K562 (cell line): Measurements from ENCODE around the gene TUBB1. TPM values are rescaled to one million over a fixed set of nuclear protein-coding genes. Genes with fewer than 3 reads are reported as not detected.

ENCODE experiments used
- ATAC-seq: fragments of 200-7000 bp; cut with Tn5 transposase; 3 replicates; pipeline ENCODE4 v1.9.1; 2020; ENCODE audit warnings: moderate library complexity
- BruUV-seq: library from RNA; stranded (reverse); fragments of 400-500 nt; replicated peaks from 2 replicates; lab custom pipeline; 2021; lab: Mats Ljungman, UMichigan
- CTCF ChIA-PET: fragments of 300-600 bp; formaldehyde crosslinking; extraction: SDS; loops from one replicate; lab custom pipeline; 2021; ENCODE audit warnings: low intra/inter-chr PET ratio; lab: Yijun Ruan, JAX
- POLR2A ChIA-PET: fragments of 300-600, 350-650 bp; sonication (Branson Sonifier 250); formaldehyde crosslinking; extraction: SDS; loops from one replicate; lab custom pipeline; 2021; ENCODE audit warnings: antibody characterized with exemption, inconsistent platforms; lab: Yijun Ruan, JAX
- DNase-seq, 4 experiments: peaks; one replicate each; pipeline versions ENCODE4 v3.0.0 to v3.0.0-alpha.2; 2011 to 2018; ENCODE audit warnings: low spot score in 3 of 4, mixed read lengths in 3 of 4; ENCODE audit errors: extremely low read depth in 1 of 4
- FAIRE-seq: peaks from 2 replicates; lab custom pipeline; 2011; peaks lifted over from hg19 to GRCh38; lab: Jason Lieb, UNC
- H2AFZ ChIP-seq: 2 replicates; pipeline ENCODE4 v1.6.0; 2011; ENCODE audit warnings: low read depth, low read length, control low read depth, inconsistent platforms
- H3K27ac ChIP-seq: fragments of 200-600 bp; 3 replicates; pipeline ENCODE4 v1.8.0; 2011; ENCODE audit warnings: low read depth, mild to moderate bottlenecking, control low read depth, inconsistent platforms, low read length, moderate library complexity, mixed read lengths; ENCODE audit errors: extremely low read depth
- H3K27me3 ChIP-seq, 2 experiments: fragments of 300-600 bp in 1 of 2; 2 replicates in 1 of 2; 3 replicates in 1 of 2; pipeline versions ENCODE4 v1.6.0 to v1.8.0; 2011; ENCODE audit warnings: inconsistent platforms in 2 of 2, low read length in 2 of 2, mild to moderate bottlenecking in 1 of 2, mixed read lengths in 1 of 2, moderate library complexity in 1 of 2; ENCODE audit not compliant: control insufficient read depth in 2 of 2, insufficient read depth in 2 of 2
- H3K36me3 ChIP-seq: fragments of 300-600 bp; 3 replicates; pipeline ENCODE4 v1.8.0; 2011; ENCODE audit warnings: mild to moderate bottlenecking, low read length, inconsistent platforms; ENCODE audit not compliant: control insufficient read depth, insufficient read depth
- H3K4me1 ChIP-seq, 2 experiments: fragments of 200-600 bp in 1 of 2; replicated peaks in 1 of 2; 2 replicates in 1 of 2; 3 replicates in 1 of 2; pipeline versions ENCODE4 v1.5.1 to v1.8.0; 2011; ENCODE audit warnings: inconsistent platforms in 2 of 2, low read length in 2 of 2, mild to moderate bottlenecking in 1 of 2, mixed read lengths in 1 of 2, moderate library complexity in 1 of 2; ENCODE audit not compliant: control insufficient read depth in 2 of 2, insufficient read depth in 2 of 2
- H3K4me2 ChIP-seq: 2 replicates; pipeline ENCODE4 v1.6.1; 2011; ENCODE audit warnings: low read length, control low read depth, inconsistent platforms, mixed read lengths; ENCODE audit not compliant: insufficient read depth
- H3K4me3 ChIP-seq: fragments of 200-600 bp; sonication (generic), shearing (Covaris generic); 2 replicates; pipeline ENCODE4 v1.5.1; 2016; ENCODE audit warnings: control low read depth, inconsistent platforms
- H3K79me2 ChIP-seq: fragments of 200-600 bp; 3 replicates; pipeline ENCODE4 v1.8.0; 2011; ENCODE audit warnings: low read length, inconsistent platforms; ENCODE audit not compliant: control insufficient read depth, insufficient read depth
- H3K9ac ChIP-seq, 2 experiments: 2 replicates each; pipeline versions ENCODE4 v1.6.0 to v1.6.1; 2011; ENCODE audit warnings: low read depth in 2 of 2, low read length in 2 of 2, control low read depth in 1 of 2, inconsistent platforms in 1 of 2, mild to moderate bottlenecking in 1 of 2, mixed read lengths in 1 of 2; ENCODE audit not compliant: insufficient read depth in 1 of 2
- H3K9me1 ChIP-seq: one replicate; pipeline ENCODE4 v1.6.0; 2011; ENCODE audit warnings: inconsistent platforms, mild to moderate bottlenecking, low read length, moderate library complexity; ENCODE audit not compliant: control insufficient read depth, insufficient read depth
- H3K9me3 ChIP-seq: replicated peaks from 2 replicates; pipeline ENCODE4 v1.5.1; 2011; ENCODE audit warnings: low read depth, low read length, inconsistent platforms; ENCODE audit not compliant: control insufficient read depth, insufficient read depth
- H4K20me1 ChIP-seq: replicated peaks from 2 replicates; pipeline ENCODE4 v1.6.1; 2011; ENCODE audit warnings: low read length, inconsistent platforms, mixed read lengths; ENCODE audit not compliant: control insufficient read depth, insufficient read depth
- CCNT2 ChIP-seq: IDR thresholded peaks from 2 replicates; pipeline ENCODE4 v1.6.1; 2011; ENCODE audit warnings: borderline replicate concordance, low read depth, mild to moderate bottlenecking, moderate library complexity, mixed read lengths, low read length; ENCODE audit not compliant: insufficient read length; ENCODE audit errors: extremely low read depth
- CHD1 ChIP-seq: fragments of 200-600 bp; sonication (generic); IDR thresholded peaks from one replicate; pipeline ENCODE4 v1.6.1; 2012; ENCODE audit warnings: mild to moderate bottlenecking, moderate library complexity, low read length, inconsistent platforms
- ESRRB ChIP-seq: fragments of 250-450 bp; sonication (Bioruptor Pico); IDR thresholded peaks from 2 replicates; pipeline ENCODE4 v1.5.0; 2020; ENCODE audit warnings: mild to moderate bottlenecking, moderate library complexity, borderline replicate concordance
- KLF6 ChIP-seq: fragments of 250-450 bp; sonication (Bioruptor Pico); IDR thresholded peaks from 2 replicates; pipeline ENCODE4 v1.4.0; 2020; ENCODE audit warnings: mild to moderate bottlenecking, moderate library complexity, borderline replicate concordance
- L3MBTL2 ChIP-seq: fragments of 450-650 bp; IDR thresholded peaks from 2 replicates; pipeline ENCODE4 v1.6.1; 2016; ENCODE audit warnings: mild to moderate bottlenecking, moderate library complexity
- SRSF1 ChIP-seq: fragments of 200-400 bp; formaldehyde crosslinking; IDR thresholded peaks from 2 replicates; pipeline ENCODE4 v1.6.1; 2017; ENCODE audit warnings: mild to moderate bottlenecking, low read depth, low read length, moderate library complexity
- TEAD1 ChIP-seq, 2 experiments: fragments of 450-650 bp in 1 of 2; sonication (generic) in 1 of 2; formaldehyde crosslinking; IDR thresholded peaks; 2 replicates each; pipeline versions ENCODE4 v1.4.0 to v1.8.0; 2020 to 2022; ENCODE audit warnings: mild to moderate bottlenecking in 2 of 2, missing genetic modification reagents in 1 of 2
- ZBTB5 ChIP-seq: fragments of 450-650 bp; IDR thresholded peaks from 2 replicates; pipeline ENCODE4 v1.6.1; 2017; ENCODE audit warnings: antibody characterized with exemption
- ZNF584 ChIP-seq: fragments of 200-800 bp; sonication (Bioruptor generic); IDR thresholded peaks from 2 replicates; pipeline ENCODE4 v1.6.1; 2016; ENCODE audit warnings: low read depth, mild to moderate bottlenecking, missing genetic modification characterization, missing compliant biosample characterization
- ZNF778 ChIP-seq: fragments of 450-650 bp; formaldehyde crosslinking; IDR thresholded peaks from 2 replicates; pipeline ENCODE4 v1.4.0; 2020; ENCODE audit warnings: mild to moderate bottlenecking, moderate library complexity
- WGBS: fragments of 100-300 bp; shearing (Covaris generic); methylation state at CpG from one replicate; pipeline ENCODE4 v1.1.6; 2016; ENCODE audit warnings: low coverage, mixed read lengths; ENCODE audit not compliant: insufficient coverage; ENCODE audit errors: missing lambda C conversion rate; 5-methylcytosine and 5-hydroxymethylcytosine counted together
- in situ Hi-C: fragments of 300-500 bp; cut with MboI; formaldehyde crosslinking; loops from 4 replicates; pipeline ENCODE4 v1.15.0; 2018; ENCODE audit warnings: inconsistent platforms, mixed read lengths
- intact Hi-C: fragments of 100-400 bp; cut with micrococcal nuclease; formaldehyde crosslinking; loops from 2 replicates; pipeline ENCODE4 v1.14.2; 2022
- polyA plus RNA-seq, 8 experiments: library from polyadenylated mRNA; depleted of rRNA in 4 of 8; stranded (reverse) in 5 of 8; unstranded in 3 of 8; fragments of >200 nt; fragmentation: Nextera tagmentation in 2 of 8; fragmentation: Illumina TruSeq in 1 of 8; extraction: Ambion mirVana in 2 of 8; extraction: Trizol in 1 of 8; gene quantifications; 2 replicates each; pipeline versions ENCODE4 v1.2.1 to v1.2.3, GENCODE V29; 2011 to 2014; ENCODE audit warnings: inconsistent platforms in 1 of 8, missing spikeins in 1 of 8
- total RNA-seq, 7 experiments: library from RNA; depleted of rRNA in 6 of 7; stranded (reverse); fragments of >200 nt in 6 of 7; fragmentation: Illumina TruSeq in 2 of 7; extraction: Trizol in 2 of 7; gene quantifications; 2 replicates each; pipeline versions ENCODE4 v1.2.1 to v1.2.3, GENCODE V29; 2011 to 2021; ENCODE audit warnings: low replicate concordance in 1 of 7
- TF ChIP-seq, protein P1 (sequence below): sonication (generic); IDR thresholded peaks from 2 replicates; pipeline ENCODE4 v1.6.1; 2016
- TF ChIP-seq, protein P2 (sequence below), 2 experiments: fragments of 450-650 bp in 1 of 2; sonication (generic) in 1 of 2; formaldehyde crosslinking in 1 of 2; IDR thresholded peaks in 1 of 2; conservative IDR thresholded peaks in 1 of 2; 2 replicates each; pipeline versions ENCODE4 v1.6.1 to v1.8.1; 2016 to 2023; ENCODE audit warnings: mild to moderate bottlenecking in 2 of 2, moderate library complexity in 2 of 2, inconsistent platforms in 1 of 2, missing genetic modification reagents in 1 of 2
- TF ChIP-seq, protein P3 (sequence below): fragments of 450-650 bp; formaldehyde crosslinking; IDR thresholded peaks from 2 replicates; pipeline ENCODE4 v1.4.0; 2022; ENCODE audit warnings: missing genetic modification characterization
- TF ChIP-seq, protein P4 (sequence below): fragments of 250-450 bp; sonication (Bioruptor Pico); IDR thresholded peaks from 2 replicates; pipeline ENCODE4 v1.8.0; 2022; ENCODE audit warnings: moderate library complexity, mild to moderate bottlenecking, inconsistent platforms

The TUBB1 gene
- total and polyA plus RNA-seq, 9 of the 15 experiments (the other 6 are each of a cell fraction or from before 2014, with no cell fraction given), result 1.5 to 3.9 (median 2.4) TPM

GRCh38 chr20:59020938-59021551 is 1.8 kb downstream of the TUBB1 start:
- in situ Hi-C loops (no loop called here), intact Hi-C loops (no loop called here)
- H3K27ac ChIP-seq, result peak overlapping the region; percentile 96
- H3K27me3 ChIP-seq, result no peaks in the 10 kb centered on the region
- 0% methylated on average over 5 of the region's 5 CpGs for WGBS
- peak overlapping the region; percentile 34; the same call in 1 of the 2 replicates for H2AFZ ChIP-seq
- H3K9me1 ChIP-seq, result no peaks in the 10 kb centered on the region
- H3K9me3 ChIP-seq, result no peaks in the 10 kb centered on the region
- H3K4me1 ChIP-seq, result peaks cover 48 to 55% of the 10 kb centered on the region in 2 experiments
- ATAC-seq (peak; percentile 86), DNase-seq (peak; percentile 58 to 94 (median 72)), FAIRE-seq (peak; percentile 98)
- no peaks in the 10 kb centered on the region; the same call in 1 of the 2 replicates for H4K20me1 ChIP-seq
- CTCF ChIA-PET, result no interaction called here
- peak overlapping the region in 1 of 2 experiments; percentile 80; a peak in 2 of 4 replicates for H3K9ac ChIP-seq
- peak overlapping the region; percentile 32; the same call in 1 of the 2 replicates for H3K4me3 ChIP-seq
- peak overlapping the region; percentile 83 for H3K4me2 ChIP-seq
- H3K36me3 ChIP-seq, result peaks cover 48% of the 10 kb centered on the region
- no TSS peak for BruUV-seq
- peaks cover 68% of the 10 kb centered on the region for H3K79me2 ChIP-seq
- POLR2A ChIA-PET, result interaction anchor here (0.9 to 4.5 kb wide), 5 partner anchors 11 to 62 kb away, joined by 3 to 31 read pairs (median 3); partner anchors contain the start of gene ATP5F1E
- TF ChIP-seq CCNT2 (peak; percentile 74), ESRRB (CRISPR knock-in tag) (no peak), CHD1 (no peak), ZNF778 (no peak), L3MBTL2 (0 out of 2 replicates have a peak, but pooled peaks have one; percentile 18), KLF6 (no peak), ZBTB5 (no peak), ZNF584 (CRISPR knock-in tag) (no peak), TEAD1 (CRISPR knock-in tag; IDR thresholded peaks at IDR 0.05) (peak in 1 of 2 experiments; percentile 36; a peak in 1 of 4 replicates), SRSF1 (no peak)
- TF ChIP-seq, protein P1, sequence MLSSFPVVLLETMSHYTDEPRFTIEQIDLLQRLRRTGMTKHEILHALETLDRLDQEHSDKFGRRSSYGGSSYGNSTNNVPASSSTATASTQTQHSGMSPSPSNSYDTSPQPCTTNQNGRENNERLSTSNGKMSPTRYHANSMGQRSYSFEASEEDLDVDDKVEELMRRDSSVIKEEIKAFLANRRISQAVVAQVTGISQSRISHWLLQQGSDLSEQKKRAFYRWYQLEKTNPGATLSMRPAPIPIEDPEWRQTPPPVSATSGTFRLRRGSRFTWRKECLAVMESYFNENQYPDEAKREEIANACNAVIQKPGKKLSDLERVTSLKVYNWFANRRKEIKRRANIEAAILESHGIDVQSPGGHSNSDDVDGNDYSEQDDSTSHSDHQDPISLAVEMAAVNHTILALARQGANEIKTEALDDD, result peak; percentile 81; the same call in 1 of the 2 replicates
- TF ChIP-seq, protein P2, sequence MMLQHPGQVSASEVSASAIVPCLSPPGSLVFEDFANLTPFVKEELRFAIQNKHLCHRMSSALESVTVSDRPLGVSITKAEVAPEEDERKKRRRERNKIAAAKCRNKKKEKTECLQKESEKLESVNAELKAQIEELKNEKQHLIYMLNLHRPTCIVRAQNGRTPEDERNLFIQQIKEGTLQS (IDR thresholded peaks at IDR 0.05), result peak; percentile 91
- TF ChIP-seq, protein P2 (CRISPR knock-in tag; conservative IDR thresholded peaks at IDR 0.05), result peak; percentile 74; the same call in 1 of the 2 replicates
- TF ChIP-seq, protein P3, sequence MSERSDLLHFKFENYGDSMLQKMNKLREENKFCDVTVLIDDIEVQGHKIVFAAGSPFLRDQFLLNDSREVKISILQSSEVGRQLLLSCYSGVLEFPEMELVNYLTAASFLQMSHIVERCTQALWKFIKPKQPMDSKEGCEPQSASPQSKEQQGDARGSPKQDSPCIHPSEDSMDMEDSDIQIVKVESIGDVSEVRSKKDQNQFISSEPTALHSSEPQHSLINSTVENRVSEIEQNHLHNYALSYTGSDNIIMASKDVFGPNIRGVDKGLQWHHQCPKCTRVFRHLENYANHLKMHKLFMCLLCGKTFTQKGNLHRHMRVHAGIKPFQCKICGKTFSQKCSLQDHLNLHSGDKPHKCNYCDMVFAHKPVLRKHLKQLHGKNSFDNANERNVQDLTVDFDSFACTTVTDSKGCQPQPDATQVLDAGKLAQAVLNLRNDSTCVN (CRISPR knock-in tag), result no peak; the same call in 1 of the 2 replicates
- TF ChIP-seq, protein P4, sequence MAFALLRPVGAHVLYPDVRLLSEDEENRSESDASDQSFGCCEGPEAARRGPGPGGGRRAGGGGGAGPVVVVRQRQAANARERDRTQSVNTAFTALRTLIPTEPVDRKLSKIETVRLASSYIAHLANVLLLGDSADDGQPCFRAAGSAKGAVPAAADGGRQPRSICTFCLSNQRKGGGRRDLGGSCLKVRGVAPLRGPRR, result no peak
